Activated CD4-positive, alpha-beta memory T cell treated with anti-CD3 and anti-CD28 coated beads, Interleukin-2, amount 10 ng/mL, durations not matched to agents 7 days and 5 days (primary cell): Measurements from ENCODE around the gene AKR1C1. TPM values are rescaled to one million over a fixed set of nuclear protein-coding genes. Genes with fewer than 3 reads are reported as not detected.
"Not testable (repeated sequence)": the region's sequence is repeated elsewhere in the genome, so short reads cannot be mapped to it uniquely, and the experiment has no call there.

Experiments
- CTCF ChIA-PET: fragments of 350-600 bp; sonication (Branson Sonifier 250); formaldehyde crosslinking; loops from one replicate; lab custom pipeline; 2021; ENCODE audit warnings: antibody characterized with exemption, inconsistent platforms; lab: Charles Lee
- POLR2A ChIA-PET: fragments of 350-600 bp; sonication (Branson Sonifier 250); formaldehyde crosslinking; loops from one replicate; lab custom pipeline; 2021; ENCODE audit warnings: antibody characterized with exemption; lab: Charles Lee
- DNase-seq: peaks from one replicate; pipeline ENCODE4 v3.0.0-alpha.2; 2020
- H3K27ac Mint-ChIP-seq: one replicate; pipeline ENCODE4 v1.8.0; 2021; ENCODE audit warnings: mild to moderate bottlenecking, mixed read lengths
- H3K27me3 Mint-ChIP-seq: one replicate; pipeline ENCODE4 v1.8.0; 2021; ENCODE audit warnings: mixed read lengths
- H3K36me3 Mint-ChIP-seq: one replicate; pipeline ENCODE4 v1.8.0; 2021; ENCODE audit warnings: low read depth, mixed read lengths
- H3K4me1 Mint-ChIP-seq: one replicate; pipeline ENCODE4 v1.8.0; 2021; ENCODE audit warnings: mixed read lengths
- H3K4me3 Mint-ChIP-seq: one replicate; pipeline ENCODE4 v1.8.0; 2021; ENCODE audit warnings: mild to moderate bottlenecking, mixed read lengths
- H3K9me3 Mint-ChIP-seq: one replicate; pipeline ENCODE4 v1.8.0; 2021; ENCODE audit warnings: mixed read lengths
- total RNA-seq, 2 experiments: library from RNA; stranded (reverse); gene quantifications; one replicate each; pipeline ENCODE4 v1.2.3, GENCODE V29; 2021

AKR1C1 gene
- total RNA-seq, 2 experiments from 2014 or later: 0.33 to 0.85 TPM

GRCh38 chr10:4961558-4961957 lies 1.7 kb upstream of the AKR1C1 start:
- POLR2A ChIA-PET, H3K27ac Mint-ChIP-seq, H3K27me3 Mint-ChIP-seq, H3K4me3 Mint-ChIP-seq, H3K36me3 Mint-ChIP-seq, CTCF ChIA-PET, H3K9me3 Mint-ChIP-seq, H3K4me1 Mint-ChIP-seq, DNase-seq: not testable (repeated sequence)

- H3K27ac Mint-ChIP-seq, H3K4me3 Mint-ChIP-seq, DNase-seq, H3K4me1 Mint-ChIP-seq, POLR2A ChIA-PET, H3K27me3 Mint-ChIP-seq, H3K9me3 Mint-ChIP-seq, CTCF ChIA-PET, H3K36me3 Mint-ChIP-seq: not testable (repeated sequence)
These were observed 907 bp upstream of the AKR1C1 start for GRCh38 chr10:4962308-4962707.

GRCh38 chr10:4963815-4964154 lies 570 bp downstream of the AKR1C1 start:
- DNase-seq, H3K27me3 Mint-ChIP-seq, CTCF ChIA-PET, H3K4me3 Mint-ChIP-seq, POLR2A ChIA-PET, H3K4me1 Mint-ChIP-seq, H3K27ac Mint-ChIP-seq, H3K36me3 Mint-ChIP-seq, H3K9me3 Mint-ChIP-seq: not testable (repeated sequence)

GRCh38 chr10:4965763-4966162 lies 2.5 kb downstream of the AKR1C1 start:
- H3K4me1 Mint-ChIP-seq, H3K36me3 Mint-ChIP-seq, H3K4me3 Mint-ChIP-seq, POLR2A ChIA-PET, H3K27ac Mint-ChIP-seq, H3K9me3 Mint-ChIP-seq, H3K27me3 Mint-ChIP-seq, DNase-seq, CTCF ChIA-PET: not testable (repeated sequence)

- CTCF ChIA-PET, H3K4me3 Mint-ChIP-seq, H3K27ac Mint-ChIP-seq, H3K27me3 Mint-ChIP-seq, POLR2A ChIA-PET, H3K36me3 Mint-ChIP-seq, H3K9me3 Mint-ChIP-seq, DNase-seq, H3K4me1 Mint-ChIP-seq: not testable (repeated sequence)
These were observed 4.0 kb downstream of the AKR1C1 start for GRCh38 chr10:4967189-4967588.

- DNase-seq, POLR2A ChIA-PET, H3K4me3 Mint-ChIP-seq, CTCF ChIA-PET, H3K9me3 Mint-ChIP-seq, H3K36me3 Mint-ChIP-seq, H3K27ac Mint-ChIP-seq, H3K27me3 Mint-ChIP-seq, H3K4me1 Mint-ChIP-seq: not testable (repeated sequence)
These were observed 6.1 kb downstream of the AKR1C1 start for GRCh38 chr10:4969289-4969688.

GRCh38 chr10:4970362-4970761 lies 7.1 kb downstream of the AKR1C1 start:
- H3K4me1 Mint-ChIP-seq, H3K27ac Mint-ChIP-seq, H3K4me3 Mint-ChIP-seq, DNase-seq, H3K27me3 Mint-ChIP-seq, CTCF ChIA-PET, H3K9me3 Mint-ChIP-seq, POLR2A ChIA-PET, H3K36me3 Mint-ChIP-seq: not testable (repeated sequence)

- CTCF ChIA-PET, H3K27ac Mint-ChIP-seq, H3K4me3 Mint-ChIP-seq, H3K9me3 Mint-ChIP-seq, H3K27me3 Mint-ChIP-seq, H3K4me1 Mint-ChIP-seq, DNase-seq, H3K36me3 Mint-ChIP-seq, POLR2A ChIA-PET: not testable (repeated sequence)
These were observed 9.3 kb downstream of the AKR1C1 start for GRCh38 chr10:4972369-4973142.

GRCh38 chr10:4973294-4973693 lies 10.1 kb downstream of the AKR1C1 start:
- H3K27me3 Mint-ChIP-seq, CTCF ChIA-PET, DNase-seq, POLR2A ChIA-PET, H3K9me3 Mint-ChIP-seq, H3K4me3 Mint-ChIP-seq, H3K27ac Mint-ChIP-seq, H3K36me3 Mint-ChIP-seq, H3K4me1 Mint-ChIP-seq: not testable (repeated sequence)

GRCh38 chr10:4974400-4974799 lies 11.2 kb downstream of the AKR1C1 start:
- POLR2A ChIA-PET, H3K4me3 Mint-ChIP-seq, H3K36me3 Mint-ChIP-seq, H3K9me3 Mint-ChIP-seq, H3K27me3 Mint-ChIP-seq, H3K4me1 Mint-ChIP-seq, CTCF ChIA-PET, H3K27ac Mint-ChIP-seq, DNase-seq: not testable (repeated sequence)

- Mint-ChIP-seq H3K27ac (no peak overlapping the region), H3K9me3 (no peaks in the 10 kb centered on the region), H3K4me1 (no peaks in the 10 kb centered on the region), H3K27me3 (no peaks in the 10 kb centered on the region), H3K4me3 (no peak overlapping the region), H3K36me3 (no peaks in the 10 kb centered on the region)
- ChIA-PET POLR2A (no interaction called here), CTCF (no interaction called here)
- DNase-seq: no peak
These were observed 13.8 kb downstream of the AKR1C1 start for GRCh38 chr10:4977025-4977424.

GRCh38 chr10:4978870-4979269 lies 15.7 kb downstream of the AKR1C1 start:
- H3K36me3 Mint-ChIP-seq: no peaks in the 10 kb centered on the region
- no peaks in the 10 kb centered on the region for H3K9me3 Mint-ChIP-seq
- ChIA-PET CTCF (no interaction called here), POLR2A (no interaction called here)
- no peaks in the 10 kb centered on the region for H3K4me1 Mint-ChIP-seq
- no peak for DNase-seq
- no peaks in the 10 kb centered on the region for H3K27me3 Mint-ChIP-seq
- H3K27ac Mint-ChIP-seq: no peak overlapping the region
- H3K4me3 Mint-ChIP-seq: no peak overlapping the region

GRCh38 chr10:4980793-4981192 lies 17.6 kb downstream of the AKR1C1 start:
- H3K27ac Mint-ChIP-seq: no peak overlapping the region
- POLR2A ChIA-PET: no interaction called here

GRCh38 chr10:4981722-4982471 lies 18.7 kb downstream of the AKR1C1 start:
- ChIA-PET CTCF (interaction anchor here (1.3 to 2.1 kb wide), 4 partner anchors 132 to 402 kb away, joined by 3 to 8 read pairs (median 4); no protein-coding TSS in a partner anchor), POLR2A (no interaction called here)
- Mint-ChIP-seq H3K4me3 (no peak overlapping the region), H3K9me3 (no peaks in the 10 kb centered on the region), H3K27me3 (no peaks in the 10 kb centered on the region), H3K27ac (no peak overlapping the region), H3K4me1 (no peaks in the 10 kb centered on the region), H3K36me3 (no peaks in the 10 kb centered on the region)
- DNase-seq: no peak

More at GRCh38 chr10:4980793-4981192, 17.6 kb downstream of the AKR1C1 start:
- no peaks in the 10 kb centered on the region for H3K36me3 Mint-ChIP-seq
- no peaks in the 10 kb centered on the region for H3K27me3 Mint-ChIP-seq
- H3K4me3 Mint-ChIP-seq: no peak overlapping the region
- no peaks in the 10 kb centered on the region for H3K9me3 Mint-ChIP-seq
- H3K4me1 Mint-ChIP-seq: no peaks in the 10 kb centered on the region
- DNase-seq: no peak
- CTCF ChIA-PET: interaction anchor here (2.1 kb wide), 1 partner anchor 131 kb away, joined by 8 read pairs; no protein-coding TSS in a partner anchor
